GM12878 (cell line): ENCODE measurements around the gene CDON. TPM values are rescaled to one million over a fixed set of nuclear protein-coding genes. Genes with fewer than 3 reads are reported as not detected.

Experiments used
- ATAC-seq: fragments of 200-7000 bp; cut with Tn5 transposase; 3 replicates; pipeline ENCODE4 v1.9.1; 2020; ENCODE audit warnings: mild to moderate bottlenecking, moderate library complexity
- BruUV-seq: library from RNA; stranded (reverse); fragments of 400-500 nt; replicated peaks from 2 replicates; lab custom pipeline; 2021; lab: Mats Ljungman, UMichigan
- CTCF ChIA-PET: fragments of 300-600 bp; sonication (Branson Sonifier 250); formaldehyde crosslinking; extraction: SDS; loops from one replicate; lab custom pipeline; 2021; ENCODE audit warnings: inconsistent platforms; lab: Yijun Ruan, JAX
- POLR2A ChIA-PET: fragments of 350-600 bp; formaldehyde crosslinking; extraction: SDS; loops from one replicate; lab custom pipeline; 2021; ENCODE audit warnings: inconsistent platforms; lab: Charles Lee
- RAD21 ChIA-PET: fragments of 300-600 bp; sonication (Branson Sonifier 250); formaldehyde crosslinking; loops from one replicate; lab custom pipeline; 2023; ENCODE audit warnings: antibody characterized with exemption; ENCODE audit not compliant: unreplicated experiment; lab: Charles Lee
- SMC1A ChIA-PET: fragments of 300-600 bp; sonication (Branson Sonifier 250); formaldehyde crosslinking; loops from one replicate; lab custom pipeline; 2023; ENCODE audit not compliant: unreplicated experiment, uncharacterized antibody; lab: Charles Lee
- DNase-seq: peaks from one replicate; pipeline ENCODE4 v3.0.0-alpha.2; 2011; ENCODE audit warnings: low read depth, low spot score
- FAIRE-seq: peaks from 3 replicates; lab custom pipeline; 2011; peaks lifted over from hg19 to GRCh38; lab: Jason Lieb, UNC
- H2AFZ ChIP-seq: 2 replicates; pipeline ENCODE4 v1.6.0; 2011; ENCODE audit warnings: low read depth, low read length, control low read depth; ENCODE audit not compliant: control insufficient read depth
- H3K27ac ChIP-seq: 2 replicates; pipeline ENCODE4 v1.5.1; 2011; ENCODE audit warnings: control low read depth; ENCODE audit not compliant: control insufficient read depth, insufficient read depth
- H3K27me3 ChIP-seq, 2 experiments: replicated peaks in 1 of 2; 2 replicates each; pipeline versions ENCODE4 v1.6.0 to v1.6.1; 2011; ENCODE audit warnings: low read length in 1 of 2; ENCODE audit not compliant: control insufficient read depth in 2 of 2, insufficient read depth in 2 of 2
- H3K36me3 ChIP-seq, 2 experiments: 2 replicates each; pipeline ENCODE4 v1.5.1; 2011; ENCODE audit warnings: low read length in 1 of 2; ENCODE audit not compliant: control insufficient read depth in 2 of 2, insufficient read depth in 2 of 2
- H3K4me1 ChIP-seq: 2 replicates; pipeline ENCODE4 v1.6.1; 2011; ENCODE audit warnings: mild to moderate bottlenecking, low read length, moderate library complexity, mixed read lengths; ENCODE audit not compliant: control insufficient read depth, insufficient read depth
- H3K4me2 ChIP-seq: 2 replicates; pipeline ENCODE4 v1.6.0; 2011; ENCODE audit warnings: control low read depth; ENCODE audit not compliant: control insufficient read depth, insufficient read depth
- H3K4me3 ChIP-seq: fragments of 200-600 bp; sonication (generic); 2 replicates; pipeline ENCODE4 v1.5.1; 2016
- H3K79me2 ChIP-seq: 2 replicates; pipeline ENCODE4 v1.6.0; 2011; ENCODE audit warnings: low read length; ENCODE audit not compliant: control insufficient read depth, insufficient read depth
- H3K9ac ChIP-seq: 2 replicates; pipeline ENCODE4 v1.8.0; 2011; ENCODE audit warnings: low read length, control low read depth, mixed read lengths; ENCODE audit not compliant: control insufficient read depth, insufficient read depth
- H3K9me3 ChIP-seq: replicated peaks from 3 replicates; pipeline ENCODE4 v1.5.1; 2011; ENCODE audit warnings: mild to moderate bottlenecking, low read length; ENCODE audit not compliant: control insufficient read depth, insufficient read depth
- H4K20me1 ChIP-seq: 2 replicates; pipeline ENCODE4 v1.6.0; 2011; ENCODE audit not compliant: control insufficient read depth, insufficient read depth
- EGR1 ChIP-seq, 2 experiments: IDR thresholded peaks; 1 replicate in 1 of 2; 2 replicates in 1 of 2; pipeline ENCODE4 v1.6.1; 2011 to 2012; ENCODE audit warnings: low read depth in 2 of 2, low read length in 2 of 2, borderline replicate concordance in 1 of 2, mild to moderate bottlenecking in 1 of 2, moderate library complexity in 1 of 2
- TBL1XR1 ChIP-seq: IDR thresholded peaks from 2 replicates; pipeline ENCODE4 v1.6.1; 2012; ENCODE audit warnings: low read depth, low read length, improper control_type of control experiment
- TCF7 ChIP-seq: IDR thresholded peaks from 2 replicates; pipeline ENCODE4 v1.6.1; 2014; ENCODE audit warnings: antibody characterized with exemption, borderline replicate concordance
- ZZZ3 ChIP-seq: IDR thresholded peaks from 2 replicates; pipeline ENCODE4 v1.6.1; 2011; ENCODE audit warnings: low read depth; ENCODE audit not compliant: control insufficient read depth, insufficient read length
- WGBS: methylation state at CpG from one replicate; pipeline ENCODE4 v1.1.6; 2016; ENCODE audit warnings: low lambda C conversion rate; ENCODE audit not compliant: insufficient replicate concordance, insufficient coverage; ENCODE audit errors: missing lambda C conversion rate; 5-methylcytosine and 5-hydroxymethylcytosine counted together
- in situ Hi-C: fragments of 300-500 bp; cut with MboI; formaldehyde crosslinking; loops from 9 replicates; pipeline ENCODE4 v1.14.3; 2018; ENCODE audit warnings: mixed read lengths
- intact Hi-C: fragments of 100-400 bp; cut with micrococcal nuclease; formaldehyde crosslinking; loops from one replicate; pipeline ENCODE4 v1.14.2; 2022; ENCODE audit not compliant: unreplicated experiment
- polyA plus RNA-seq, 11 experiments: library from polyadenylated mRNA; depleted of rRNA in 4 of 11; unstranded in 6 of 11; stranded (reverse) in 5 of 11; fragments of >200 nt; fragmentation: Nextera tagmentation in 4 of 11; fragmentation: Illumina TruSeq in 1 of 11; extraction: Ambion mirVana in 4 of 11; extraction: Trizol in 1 of 11; gene quantifications; 1 replicate in 1 of 11; 2 replicates in 10 of 11; pipeline versions ENCODE4 v1.2.1 to v1.2.3, GENCODE V29; 2011 to 2016; ENCODE audit warnings: inconsistent platforms in 2 of 11, missing spikeins in 2 of 11, low read depth in 1 of 11
- total RNA-seq, 4 experiments: library from RNA; depleted of rRNA in 3 of 4; stranded (reverse); fragments of >200 nt in 3 of 4; fragmentation: Illumina TruSeq in 1 of 4; extraction: Trizol in 1 of 4; gene quantifications; 2 replicates each; pipeline versions ENCODE4 v1.2.1 to v1.2.3, GENCODE V29; 2013 to 2021
- TF ChIP-seq, protein P1 (sequence below), 3 experiments: IDR thresholded peaks in 2 of 3; conservative IDR thresholded peaks in 1 of 3; 2 replicates each; pipeline ENCODE4 v1.5.1; 2011; ENCODE audit warnings: low read depth in 3 of 3, low read length in 3 of 3, mild to moderate bottlenecking in 3 of 3, control low read depth in 2 of 3, moderate library complexity in 2 of 3, inconsistent platforms in 1 of 3, mixed read lengths in 1 of 3; ENCODE audit not compliant: control insufficient read depth in 2 of 3, insufficient read depth in 1 of 3; ENCODE audit errors: extremely low read depth in 1 of 3
- TF ChIP-seq, protein P2 (sequence below): fragments of 450-650 bp; IDR thresholded peaks from 2 replicates; pipeline ENCODE4 v1.6.1; 2014; ENCODE audit warnings: mild to moderate bottlenecking

The CDON gene
- total and polyA plus RNA-seq, 10 of the 15 experiments (the other 5 are each of a cell fraction or from before 2014, with no cell fraction given) = 0.07 to 4.2 (median 0.36) TPM

DNA sequence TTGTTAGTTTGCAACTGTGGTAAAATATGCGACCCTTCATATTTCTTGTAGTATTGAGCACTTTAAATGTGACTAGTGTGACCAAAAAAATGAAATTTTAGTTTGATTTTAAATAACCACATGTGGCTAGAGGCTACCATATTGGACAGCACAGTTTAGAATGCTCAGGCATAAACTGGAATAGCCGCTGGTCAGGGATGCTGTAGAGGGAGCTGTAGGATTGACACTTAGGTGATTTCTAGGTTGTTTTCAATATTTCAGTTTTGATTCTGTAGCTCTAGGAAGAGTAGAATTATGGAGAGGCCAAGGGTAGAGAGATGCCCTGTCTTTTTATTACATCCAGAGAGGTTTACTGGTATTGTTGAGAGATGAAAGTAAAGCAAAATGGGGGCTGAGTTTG lies 127.6 kb downstream of the CDON start:
- SMC1A ChIA-PET = interaction anchor here (1.0 kb wide), 1 partner anchor 188 kb away, joined by 3 read pairs; no protein-coding TSS in a partner anchor
- TF ChIP-seq, protein P1, sequence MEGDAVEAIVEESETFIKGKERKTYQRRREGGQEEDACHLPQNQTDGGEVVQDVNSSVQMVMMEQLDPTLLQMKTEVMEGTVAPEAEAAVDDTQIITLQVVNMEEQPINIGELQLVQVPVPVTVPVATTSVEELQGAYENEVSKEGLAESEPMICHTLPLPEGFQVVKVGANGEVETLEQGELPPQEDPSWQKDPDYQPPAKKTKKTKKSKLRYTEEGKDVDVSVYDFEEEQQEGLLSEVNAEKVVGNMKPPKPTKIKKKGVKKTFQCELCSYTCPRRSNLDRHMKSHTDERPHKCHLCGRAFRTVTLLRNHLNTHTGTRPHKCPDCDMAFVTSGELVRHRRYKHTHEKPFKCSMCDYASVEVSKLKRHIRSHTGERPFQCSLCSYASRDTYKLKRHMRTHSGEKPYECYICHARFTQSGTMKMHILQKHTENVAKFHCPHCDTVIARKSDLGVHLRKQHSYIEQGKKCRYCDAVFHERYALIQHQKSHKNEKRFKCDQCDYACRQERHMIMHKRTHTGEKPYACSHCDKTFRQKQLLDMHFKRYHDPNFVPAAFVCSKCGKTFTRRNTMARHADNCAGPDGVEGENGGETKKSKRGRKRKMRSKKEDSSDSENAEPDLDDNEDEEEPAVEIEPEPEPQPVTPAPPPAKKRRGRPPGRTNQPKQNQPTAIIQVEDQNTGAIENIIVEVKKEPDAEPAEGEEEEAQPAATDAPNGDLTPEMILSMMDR (IDR thresholded peaks at IDR 0.05 in 2 of 3, conservative IDR thresholded peaks at IDR 0.05 in 1 of 3; ENCODE audit: control insufficient read depth in 2 of 3, extremely low read depth in 1 of 3, insufficient read depth in 1 of 3, low read depth in 3 of 3, low read length in 3 of 3) = peak in 2 of 3 experiments; percentile 2 to 28; a peak in 2 of 6 replicates
- TF ChIP-seq, protein P2, sequence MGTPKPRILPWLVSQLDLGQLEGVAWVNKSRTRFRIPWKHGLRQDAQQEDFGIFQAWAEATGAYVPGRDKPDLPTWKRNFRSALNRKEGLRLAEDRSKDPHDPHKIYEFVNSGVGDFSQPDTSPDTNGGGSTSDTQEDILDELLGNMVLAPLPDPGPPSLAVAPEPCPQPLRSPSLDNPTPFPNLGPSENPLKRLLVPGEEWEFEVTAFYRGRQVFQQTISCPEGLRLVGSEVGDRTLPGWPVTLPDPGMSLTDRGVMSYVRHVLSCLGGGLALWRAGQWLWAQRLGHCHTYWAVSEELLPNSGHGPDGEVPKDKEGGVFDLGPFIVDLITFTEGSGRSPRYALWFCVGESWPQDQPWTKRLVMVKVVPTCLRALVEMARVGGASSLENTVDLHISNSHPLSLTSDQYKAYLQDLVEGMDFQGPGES = no peak
- no peak for TF ChIP-seq EGR1 (IDR thresholded peaks at IDR 0.05; ENCODE audit: borderline replicate concordance in 1 of 2, low read depth in 2 of 2, low read length in 2 of 2)
- TF ChIP-seq ZZZ3 = no peak
- no peak for TF ChIP-seq TCF7
- TF ChIP-seq TBL1XR1 = no peak
- no peaks in the 10 kb centered on the region; a peak in 1 of 4 replicates for H3K27me3 ChIP-seq
- H3K9me3 ChIP-seq = no peaks in the 10 kb centered on the region
- CTCF ChIA-PET = interaction anchor here (0.6 to 12.1 kb wide), 6 partner anchors 9 to 364 kb away, joined by 3 to 220 read pairs (median 4); no protein-coding TSS in a partner anchor
- ATAC-seq (peak; percentile 53), FAIRE-seq (no peak), DNase-seq (no peak)
- in situ Hi-C loops = no loop called here
- no peaks in the 10 kb centered on the region for H3K79me2 ChIP-seq
- no peak overlapping the region for H3K4me2 ChIP-seq
- no peaks in the 10 kb centered on the region for H3K36me3 ChIP-seq
- no peaks in the 10 kb centered on the region for H4K20me1 ChIP-seq
- 9% methylated on average over 2 of the region's 2 CpGs for WGBS
- POLR2A ChIA-PET = no interaction called here
- H3K4me3 ChIP-seq = no peak overlapping the region
- H2AFZ ChIP-seq = no peak overlapping the region
- no peak overlapping the region for H3K9ac ChIP-seq
- intact Hi-C loops = no loop called here
- RAD21 ChIA-PET = interaction anchor here (1.1 to 1.6 kb wide), 2 partner anchors 256 to 258 kb away, joined by 3 to 8 read pairs; no protein-coding TSS in a partner anchor
- H3K4me1 ChIP-seq = no peaks in the 10 kb centered on the region
- H3K27ac ChIP-seq = no peak overlapping the region
- BruUV-seq = no TSS peak
